ENCODE data around the gene CDH4. TPM values are rescaled to one million over a fixed set of nuclear protein-coding genes. Genes with fewer than 3 reads are reported as not detected.

CDH4 gene
- total RNA-seq, 1 experiment from 2014 or later: not detected

DNA sequence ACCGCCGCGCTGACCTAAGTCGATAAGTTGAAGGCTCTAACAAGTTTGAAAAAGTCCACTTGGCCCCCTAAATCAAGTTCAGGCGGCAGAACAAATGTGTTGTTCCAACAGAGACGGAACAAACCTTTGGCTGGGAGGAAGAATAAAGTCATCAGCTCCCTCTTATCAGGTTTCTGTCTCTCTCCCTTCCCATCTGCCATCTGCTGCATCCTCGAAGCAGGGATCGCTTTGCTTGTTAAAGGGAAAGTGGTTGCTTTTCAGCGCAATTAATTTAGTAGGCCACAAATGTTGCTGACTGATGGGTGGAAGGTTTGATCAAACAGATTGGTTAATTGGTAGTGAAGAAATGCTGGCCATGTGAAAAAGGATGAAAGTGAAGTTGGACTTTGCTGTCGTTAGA is 64.3 kb downstream of the CDH4 start:
- Histone ChIP-seq H3K9me3 (no peaks in the 10 kb centered on the region), H3K36me3 (ENCODE audit: control insufficient read depth, insufficient read depth, low read length) (no peaks in the 10 kb centered on the region), H3K4me1 (no peaks in the 10 kb centered on the region), H3K4me3 (ENCODE audit: low read depth, low read length) (no peak overlapping the region), H3K27me3 (replicated peaks; ENCODE audit: control insufficient read depth, insufficient read depth, low read length) (no peaks in the 10 kb centered on the region)
- intact Hi-C loops (cut with micrococcal nuclease; ENCODE audit: unreplicated experiment): no loop called here
- H3K4me1 Mint-ChIP-seq (ENCODE audit: low read depth, unreplicated experiment): no peaks in the 10 kb centered on the region
- no peak overlapping the region for H3K4me3 Mint-ChIP-seq (ENCODE audit: unreplicated experiment)
- ChIA-PET POLR2A (no interaction called here), CTCF (no interaction called here)
- BruUV-seq (replicated peaks): no TSS peak
- peaks cover 25% of the 10 kb centered on the region for H3K27me3 Mint-ChIP-seq (ENCODE audit: insufficient read depth, unreplicated experiment)
- no peaks in the 10 kb centered on the region for H3K36me3 Mint-ChIP-seq (ENCODE audit: insufficient read depth, unreplicated experiment)
- H3K27ac Mint-ChIP-seq (ENCODE audit: unreplicated experiment): no peak overlapping the region
- no peak for DNase-seq
- no peak for TF ChIP-seq CTCF (IDR thresholded peaks at IDR 0.05; ENCODE audit: insufficient read depth in 1 of 2, low read depth in 1 of 2, low read length in 1 of 2, severe bottlenecking in 1 of 2, unreplicated experiment in 1 of 2)
- H3K9me3 Mint-ChIP-seq (ENCODE audit: unreplicated experiment): no peaks in the 10 kb centered on the region

- peaks cover 21% of the 10 kb centered on the region for H3K27me3 Mint-ChIP-seq (ENCODE audit: insufficient read depth, unreplicated experiment)
- no peaks in the 10 kb centered on the region for H3K36me3 Mint-ChIP-seq (ENCODE audit: insufficient read depth, unreplicated experiment)
- no TSS peak for BruUV-seq (replicated peaks)
- CTCF ChIA-PET: no interaction called here
- H3K27ac Mint-ChIP-seq (ENCODE audit: unreplicated experiment): no peak overlapping the region
- H3K9me3 Mint-ChIP-seq (ENCODE audit: unreplicated experiment): no peaks in the 10 kb centered on the region
- Histone ChIP-seq H3K36me3 (ENCODE audit: control insufficient read depth, insufficient read depth, low read length) (no peaks in the 10 kb centered on the region), H3K4me1 (no peaks in the 10 kb centered on the region), H3K27me3 (replicated peaks; ENCODE audit: control insufficient read depth, insufficient read depth, low read length) (no peaks in the 10 kb centered on the region; the same call in 1 of the 2 replicates), H3K9me3 (no peaks in the 10 kb centered on the region), H3K4me3 (ENCODE audit: low read depth, low read length) (no peak overlapping the region)
- POLR2A ChIA-PET: no interaction called here
- H3K4me3 Mint-ChIP-seq (ENCODE audit: unreplicated experiment): no peak overlapping the region
- no peak for DNase-seq
- H3K4me1 Mint-ChIP-seq (ENCODE audit: low read depth, unreplicated experiment): no peaks in the 10 kb centered on the region
- TF ChIP-seq CTCF (IDR thresholded peaks at IDR 0.05; ENCODE audit: insufficient read depth in 1 of 2, low read depth in 1 of 2, low read length in 1 of 2, severe bottlenecking in 1 of 2, unreplicated experiment in 1 of 2): no peak
- intact Hi-C loops (cut with micrococcal nuclease; ENCODE audit: unreplicated experiment): no loop called here
These were observed 66.0 kb downstream of the CDH4 start for GRCh38 chr20:61317966-61318530.

- Mint-ChIP-seq H3K27ac (ENCODE audit: unreplicated experiment) (no peak overlapping the region), H3K9me3 (ENCODE audit: unreplicated experiment) (no peaks in the 10 kb centered on the region), H3K4me3 (ENCODE audit: unreplicated experiment) (no peak overlapping the region), H3K36me3 (ENCODE audit: insufficient read depth, unreplicated experiment) (no peaks in the 10 kb centered on the region), H3K27me3 (ENCODE audit: insufficient read depth, unreplicated experiment) (peaks cover 30% of the 10 kb centered on the region), H3K4me1 (ENCODE audit: low read depth, unreplicated experiment) (no peaks in the 10 kb centered on the region)
- intact Hi-C loops (cut with micrococcal nuclease; ENCODE audit: unreplicated experiment): no loop called here
- CTCF ChIA-PET: interaction anchor here (0.6 kb wide), 1 partner anchor 578 kb away, joined by 3 read pairs; no protein-coding TSS in a partner anchor
- Histone ChIP-seq H3K4me3 (ENCODE audit: low read depth, low read length) (no peak overlapping the region), H3K27me3 (replicated peaks; ENCODE audit: control insufficient read depth, insufficient read depth, low read length) (no peaks in the 10 kb centered on the region; the same call in 1 of the 2 replicates), H3K9me3 (no peaks in the 10 kb centered on the region), H3K36me3 (ENCODE audit: control insufficient read depth, insufficient read depth, low read length) (no peaks in the 10 kb centered on the region), H3K4me1 (no peaks in the 10 kb centered on the region)
- TF ChIP-seq CTCF (IDR thresholded peaks at IDR 0.05; ENCODE audit: insufficient read depth in 1 of 2, low read depth in 1 of 2, low read length in 1 of 2, severe bottlenecking in 1 of 2, unreplicated experiment in 1 of 2): no peak
- BruUV-seq (replicated peaks): no TSS peak
- POLR2A ChIA-PET: no interaction called here
- DNase-seq: no peak
These were observed 68.8 kb downstream of the CDH4 start for GRCh38 chr20:61320691-61321425.
